ENCODE measurements around the gene SIGLEC15.

DNA sequence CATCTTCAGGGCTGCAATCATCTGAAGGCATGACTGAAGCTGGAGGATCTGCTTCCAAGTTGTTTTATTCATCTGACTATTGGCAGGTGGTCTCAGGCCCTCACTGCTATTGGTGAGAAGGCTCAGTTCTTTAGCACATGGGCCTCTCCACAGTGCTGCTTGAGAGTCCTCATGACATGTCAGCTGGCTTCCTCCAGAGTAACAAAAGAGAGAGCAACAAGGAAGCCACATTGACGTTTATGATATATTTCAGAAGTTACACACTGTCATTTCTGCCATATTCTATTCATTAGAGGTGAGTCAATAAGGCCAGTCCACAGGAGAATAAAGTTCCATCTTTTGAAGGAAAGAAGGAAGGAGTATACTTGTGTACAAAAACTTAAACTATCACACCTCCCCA, 7.9 kb upstream of the SIGLEC15 start:
- TF ChIP-seq, protein P1, sequence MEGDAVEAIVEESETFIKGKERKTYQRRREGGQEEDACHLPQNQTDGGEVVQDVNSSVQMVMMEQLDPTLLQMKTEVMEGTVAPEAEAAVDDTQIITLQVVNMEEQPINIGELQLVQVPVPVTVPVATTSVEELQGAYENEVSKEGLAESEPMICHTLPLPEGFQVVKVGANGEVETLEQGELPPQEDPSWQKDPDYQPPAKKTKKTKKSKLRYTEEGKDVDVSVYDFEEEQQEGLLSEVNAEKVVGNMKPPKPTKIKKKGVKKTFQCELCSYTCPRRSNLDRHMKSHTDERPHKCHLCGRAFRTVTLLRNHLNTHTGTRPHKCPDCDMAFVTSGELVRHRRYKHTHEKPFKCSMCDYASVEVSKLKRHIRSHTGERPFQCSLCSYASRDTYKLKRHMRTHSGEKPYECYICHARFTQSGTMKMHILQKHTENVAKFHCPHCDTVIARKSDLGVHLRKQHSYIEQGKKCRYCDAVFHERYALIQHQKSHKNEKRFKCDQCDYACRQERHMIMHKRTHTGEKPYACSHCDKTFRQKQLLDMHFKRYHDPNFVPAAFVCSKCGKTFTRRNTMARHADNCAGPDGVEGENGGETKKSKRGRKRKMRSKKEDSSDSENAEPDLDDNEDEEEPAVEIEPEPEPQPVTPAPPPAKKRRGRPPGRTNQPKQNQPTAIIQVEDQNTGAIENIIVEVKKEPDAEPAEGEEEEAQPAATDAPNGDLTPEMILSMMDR (IDR thresholded peaks at IDR 0.05; ENCODE audit: insufficient read depth, low read length, poor library complexity, severe bottlenecking) = no peak
- TF ChIP-seq EZH2phosphoT487 (conservative IDR thresholded peaks at IDR 0.05; ENCODE audit: low read length) = no peak

All from SU-DHL-6 (cell line).